IPS DF 6.9 (cell line): Measurements from ENCODE around the gene PEDS1.
"Not testable (repeated sequence)": the region's sequence is repeated elsewhere in the genome, so short reads cannot be mapped to it uniquely, and the experiment has no call there.

Source experiments
- DNase-seq: peaks from one replicate; pipeline ENCODE4 v3.0.0-alpha.2; 2013; ENCODE audit warnings: low read depth, low spot score
- H3K27ac ChIP-seq: one replicate; pipeline ENCODE4 v1.5.1; 2013; ENCODE audit warnings: low read length, control low read depth
- H3K27me3 ChIP-seq: 2 replicates; pipeline ENCODE4 v1.6.1; 2013; ENCODE audit warnings: mild to moderate bottlenecking, low read length; ENCODE audit not compliant: control insufficient read depth, insufficient read depth
- H3K36me3 ChIP-seq: 2 replicates; pipeline ENCODE4 v1.6.1; 2013; ENCODE audit warnings: low read length; ENCODE audit not compliant: control insufficient read depth, insufficient read depth
- H3K4me1 ChIP-seq: 2 replicates; pipeline ENCODE4 v1.6.1; 2013; ENCODE audit warnings: low read length; ENCODE audit not compliant: control insufficient read depth, insufficient read depth
- H3K4me3 ChIP-seq: 2 replicates; pipeline ENCODE4 v1.5.1; 2013; ENCODE audit warnings: mild to moderate bottlenecking, low read length
- H3K9me3 ChIP-seq: 2 replicates; pipeline ENCODE4 v1.6.1; 2013; ENCODE audit warnings: low read length, inconsistent platforms; ENCODE audit not compliant: control insufficient read depth, insufficient read depth
- WGBS: extraction: QIAGEN DNeasy Blood & Tissue Kit; methylation state at CpG from one replicate; pipeline ENCODE4 v1.1.7; 2013; ENCODE audit warnings: mixed read lengths, missing lambda C conversion rate; ENCODE audit not compliant: insufficient read length, insufficient coverage; 5-methylcytosine and 5-hydroxymethylcytosine counted together

The PEDS1 gene

DNA sequence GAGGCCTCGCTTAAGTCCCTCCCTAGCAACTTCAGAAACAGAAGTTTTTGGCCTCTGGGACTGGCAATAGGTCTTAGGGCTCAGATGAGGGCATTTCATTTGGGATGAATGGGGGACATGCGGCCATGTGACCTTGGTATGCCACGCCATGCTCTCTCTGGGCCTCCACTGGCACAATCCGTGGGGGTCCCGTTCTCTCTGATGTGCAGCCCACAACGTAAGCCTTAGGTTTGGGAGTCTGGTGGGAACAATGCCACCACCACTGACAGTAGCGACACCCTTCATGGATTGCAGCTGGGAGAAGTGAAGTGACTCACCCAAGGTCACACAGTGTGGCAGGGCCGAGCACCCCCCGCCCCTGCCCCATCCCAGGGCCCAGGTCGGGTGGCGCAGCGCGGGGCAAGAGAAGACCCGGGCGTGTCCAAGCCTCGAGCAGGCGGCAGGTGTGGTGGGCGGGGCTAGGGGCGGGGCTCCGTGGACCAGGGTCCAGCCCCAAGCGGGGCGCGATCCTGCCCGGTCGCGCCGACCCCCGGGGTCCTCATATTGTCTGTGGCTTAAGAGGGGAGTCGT, 36.2 kb upstream of the PEDS1 start:
- Histone ChIP-seq H3K4me1 (peaks cover 15% of the 10 kb centered on the region), H3K27me3 (no peaks in the 10 kb centered on the region), H3K36me3 (no peaks in the 10 kb centered on the region), H3K9me3 (no peaks in the 10 kb centered on the region), H3K27ac (no peak overlapping the region), H3K4me3 (peak overlapping the region; percentile 56; the same call in 1 of the 2 replicates)
- no CpG with 5 or more reads among the region's 29 CpGs for WGBS
- no peak for DNase-seq

- H3K27ac ChIP-seq, result no peak overlapping the region
- DNase-seq, result no peak
- peaks cover 14% of the 10 kb centered on the region for H3K4me1 ChIP-seq
- H3K36me3 ChIP-seq, result no peaks in the 10 kb centered on the region
- no peaks in the 10 kb centered on the region for H3K27me3 ChIP-seq
- H3K4me3 ChIP-seq, result no peak overlapping the region
- no peaks in the 10 kb centered on the region for H3K9me3 ChIP-seq
- no CpG with 5 or more reads among the region's 18 CpGs for WGBS
Measured at GRCh38 chr20:50188879-50189680, 35.6 kb upstream of the PEDS1 start.

DNA sequence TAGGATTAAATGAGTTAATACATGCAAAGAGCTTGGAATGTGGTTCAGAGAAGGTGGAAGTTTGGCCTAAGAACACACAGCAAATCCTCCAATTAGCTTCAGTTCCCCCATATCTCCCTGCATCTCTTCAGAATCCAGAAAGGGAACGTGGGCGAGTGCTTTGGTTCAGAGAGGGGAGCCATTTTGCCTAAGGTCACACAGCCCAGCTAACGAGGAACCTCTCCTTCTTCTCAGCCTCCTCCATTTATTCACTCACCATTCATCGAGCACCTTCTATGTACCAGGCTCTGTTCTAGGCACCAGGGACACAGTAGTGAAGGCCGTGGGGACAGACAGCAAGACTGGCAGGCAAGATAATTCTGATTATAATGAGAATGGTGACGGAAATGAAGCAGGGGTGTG, 34.8 kb upstream of the PEDS1 start:
- peaks cover 9% of the 10 kb centered on the region for H3K4me1 ChIP-seq
- WGBS, result no CpG with 5 or more reads among the region's 6 CpGs
- H3K36me3 ChIP-seq, result no peaks in the 10 kb centered on the region
- H3K9me3 ChIP-seq, result no peaks in the 10 kb centered on the region
- no peak overlapping the region for H3K27ac ChIP-seq
- no peak for DNase-seq
- no peaks in the 10 kb centered on the region for H3K27me3 ChIP-seq
- H3K4me3 ChIP-seq, result no peak overlapping the region

DNA sequence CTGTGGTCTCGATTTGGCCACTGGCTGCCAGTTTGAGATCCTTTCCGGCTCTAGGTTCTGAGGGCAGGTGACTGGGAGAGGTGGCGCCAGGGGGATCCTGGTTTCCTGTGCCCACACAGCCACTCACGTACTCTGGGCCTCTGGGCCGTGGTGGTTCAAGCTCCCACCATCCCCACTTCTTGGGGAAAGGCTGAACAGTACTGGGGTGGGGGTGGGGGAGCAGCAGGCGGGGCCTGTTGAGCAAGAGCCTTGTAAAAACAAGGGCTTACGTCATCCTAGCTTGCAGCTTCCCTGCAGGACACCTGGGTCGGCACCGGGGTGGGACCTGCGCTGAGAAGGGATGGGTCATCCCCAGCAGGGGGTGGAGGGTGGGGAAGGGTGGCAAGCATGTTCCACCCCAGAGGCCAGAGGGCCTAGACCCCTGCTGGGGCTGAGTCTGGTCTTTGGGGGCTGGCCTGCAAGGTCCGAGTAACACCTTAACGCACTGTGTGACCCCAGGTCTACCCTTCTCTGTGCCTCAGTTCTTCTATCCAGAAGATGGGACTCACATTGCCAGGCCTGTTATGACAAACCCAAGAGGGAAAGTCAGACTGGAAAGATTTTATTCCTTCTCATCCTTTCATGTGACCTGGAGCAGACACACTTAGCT, 34.0 kb upstream of the PEDS1 start:
- Histone ChIP-seq H3K36me3 (no peaks in the 10 kb centered on the region), H3K4me3 (no peak overlapping the region), H3K27me3 (no peaks in the 10 kb centered on the region), H3K27ac (no peak overlapping the region), H3K9me3 (no peaks in the 10 kb centered on the region), H3K4me1 (peaks cover 7% of the 10 kb centered on the region; the same call in 1 of the 2 replicates)
- no CpG with 5 or more reads among the region's 12 CpGs for WGBS
- no peak for DNase-seq

- no CpG with 5 or more reads among the region's 8 CpGs for WGBS
- Histone ChIP-seq H3K27ac (no peak overlapping the region), H3K27me3 (no peaks in the 10 kb centered on the region), H3K4me3 (no peak overlapping the region), H3K9me3 (no peaks in the 10 kb centered on the region), H3K36me3 (no peaks in the 10 kb centered on the region), H3K4me1 (peaks cover 7% of the 10 kb centered on the region; the same call in 1 of the 2 replicates)
- DNase-seq, result no peak
Measured at GRCh38 chr20:50186987-50187402, 33.5 kb upstream of the PEDS1 start.

GRCh38 chr20:50186151-50186885, 32.8 kb upstream of the PEDS1 start:
- Histone ChIP-seq H3K4me3 (no peak overlapping the region), H3K27ac (no peak overlapping the region), H3K27me3 (no peaks in the 10 kb centered on the region), H3K9me3 (no peaks in the 10 kb centered on the region), H3K36me3 (no peaks in the 10 kb centered on the region), H3K4me1 (peaks cover 7% of the 10 kb centered on the region; the same call in 1 of the 2 replicates)
- whole genome bisulfite sequencing, result no CpG with 5 or more reads among the region's 16 CpGs
- DNase-seq, result peak; percentile 86

DNA sequence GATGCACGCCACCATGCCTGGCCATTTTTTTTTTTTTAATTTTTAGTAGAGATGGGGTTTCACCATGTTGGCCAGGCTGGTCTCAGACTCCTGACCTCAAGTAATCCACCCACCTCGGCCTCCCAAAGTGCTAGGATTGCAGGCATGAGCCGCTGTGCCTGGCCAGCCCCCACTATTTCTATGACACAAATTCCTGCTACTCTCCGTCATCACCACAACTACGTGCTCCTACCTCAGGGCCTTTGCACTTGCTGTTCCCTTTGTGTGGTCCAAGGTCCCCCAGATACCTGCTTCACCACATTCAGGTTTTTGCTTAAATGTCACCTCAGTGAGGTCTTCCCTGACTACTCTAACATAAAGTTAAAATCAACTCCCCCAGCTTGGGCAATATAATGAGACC, 31.9 kb upstream of the PEDS1 start:
- H3K4me1 ChIP-seq, result peaks cover 7% of the 10 kb centered on the region; the same call in 1 of the 2 replicates

DNA sequence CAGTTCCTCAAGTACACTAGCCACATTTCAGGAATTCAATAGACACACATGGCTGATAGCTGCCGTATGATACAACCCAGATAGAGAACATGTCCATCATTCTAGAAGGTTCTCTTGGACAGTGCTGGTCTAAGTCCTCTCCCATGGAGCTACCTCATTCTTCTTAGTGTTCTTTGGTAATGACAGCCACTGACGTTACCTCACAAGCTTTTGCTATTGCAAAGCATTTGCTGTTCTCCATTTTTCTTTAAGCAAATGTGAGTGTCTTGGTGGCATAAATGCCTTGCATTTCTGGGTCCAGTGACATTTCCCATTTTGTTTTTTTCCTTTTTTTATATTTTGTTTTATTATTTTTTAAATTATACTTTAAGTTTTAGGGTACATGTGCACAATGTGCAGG, 28.8 kb upstream of the PEDS1 start:
- no peak overlapping the region for H3K4me3 ChIP-seq
- peaks cover 2% of the 10 kb centered on the region; the same call in 1 of the 2 replicates for H3K4me1 ChIP-seq
- H3K27me3 ChIP-seq, result no peaks in the 10 kb centered on the region
- no peaks in the 10 kb centered on the region for H3K36me3 ChIP-seq
- WGBS, result no CpG with 5 or more reads among the region's 2 CpGs
- no peaks in the 10 kb centered on the region for H3K9me3 ChIP-seq
- DNase-seq, result no peak
- no peak overlapping the region for H3K27ac ChIP-seq

More for the DNA sequence above, 31.9 kb upstream of the PEDS1 start:
- Histone ChIP-seq H3K36me3 (no peaks in the 10 kb centered on the region), H3K27ac (no peak overlapping the region), H3K4me3 (no peak overlapping the region), H3K9me3 (no peaks in the 10 kb centered on the region), H3K27me3 (no peaks in the 10 kb centered on the region)
- no CpG with 5 or more reads among the region's 5 CpGs for WGBS
- no peak for DNase-seq

DNA sequence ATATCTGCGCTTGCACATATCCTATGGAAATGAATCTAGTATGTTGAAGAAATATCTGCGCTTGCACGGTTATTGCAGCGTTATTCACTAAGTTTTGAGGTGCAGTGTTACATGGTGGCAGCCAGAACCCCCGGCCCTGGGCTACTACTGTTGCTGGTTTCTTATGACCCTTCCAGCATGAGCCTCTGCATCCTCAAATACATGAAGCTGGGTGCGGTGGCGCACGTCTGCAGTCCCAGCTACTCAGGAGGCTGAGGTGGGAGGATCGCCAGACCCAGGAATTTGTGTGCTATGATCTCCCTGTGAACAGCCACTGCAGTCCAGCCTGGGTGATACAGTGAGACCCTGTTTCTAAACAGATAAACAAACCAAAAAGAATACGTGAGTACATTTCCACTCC, 27.8 kb upstream of the PEDS1 start:
- Histone ChIP-seq H3K4me1 (no peaks in the 10 kb centered on the region), H3K27me3 (no peaks in the 10 kb centered on the region), H3K9me3 (no peaks in the 10 kb centered on the region), H3K27ac (no peak overlapping the region), H3K36me3 (no peaks in the 10 kb centered on the region), H3K4me3 (no peak overlapping the region)
- no peak for DNase-seq
- WGBS, result no CpG with 5 or more reads among the region's 10 CpGs

- WGBS, result no CpG with 5 or more reads among the region's 9 CpGs
- not testable (repeated sequence) for H3K4me3 ChIP-seq, H3K9me3 ChIP-seq, H3K4me1 ChIP-seq, H3K27ac ChIP-seq, H3K27me3 ChIP-seq, DNase-seq, H3K36me3 ChIP-seq
Measured at GRCh38 chr20:50178672-50179071, 25.1 kb upstream of the PEDS1 start.
